Mesothelial cell of epicardium (in vitro differentiated cells): ENCODE data around the gene CFAP97. TPM values are rescaled to one million over a fixed set of nuclear protein-coding genes. Genes with fewer than 3 reads are reported as not detected.
"Not testable (repeated sequence)": the region's sequence is repeated elsewhere in the genome, so short reads cannot be mapped to it uniquely, and the experiment has no call there.

Source experiments
- DNase-seq, 2 experiments: peaks; one replicate each; pipeline ENCODE4 v3.0.0; 2021; ENCODE audit warnings: low spot score in 2 of 2; ENCODE audit not compliant: unreplicated experiment in 2 of 2
- H3K27ac Mint-ChIP-seq: 2 replicates; pipeline ENCODE4 v1.8.0; 2021; ENCODE audit warnings: mixed read lengths
- H3K27me3 Mint-ChIP-seq: 2 replicates; pipeline ENCODE4 v1.8.0; 2021; ENCODE audit warnings: low read depth, mixed read lengths
- H3K36me3 Mint-ChIP-seq: 2 replicates; pipeline ENCODE4 v1.8.0; 2021; ENCODE audit warnings: mixed read lengths
- H3K4me1 Mint-ChIP-seq: 2 replicates; pipeline ENCODE4 v1.8.0; 2021; ENCODE audit warnings: mixed read lengths
- H3K4me3 Mint-ChIP-seq: 2 replicates; pipeline ENCODE4 v1.8.0; 2021; ENCODE audit warnings: mild to moderate bottlenecking, moderate library complexity, mixed read lengths
- H3K9me3 Mint-ChIP-seq: 2 replicates; pipeline ENCODE4 v1.8.0; 2021; ENCODE audit warnings: mixed read lengths
- total RNA-seq: library from RNA; stranded (reverse); gene quantifications from 3 replicates; pipeline ENCODE4 v1.2.1, GENCODE V29; 2021
- TF ChIP-seq, protein P1 (sequence below): fragments of 200-600 bp; sonication (generic); IDR thresholded peaks from one replicate; pipeline ENCODE4 v1.5.0; 2021; ENCODE audit warnings: antibody characterized with exemption; ENCODE audit not compliant: unreplicated experiment

Gene CFAP97
- total RNA-seq, 1 donor from 2014 or later, result 28.2 TPM

DNA sequence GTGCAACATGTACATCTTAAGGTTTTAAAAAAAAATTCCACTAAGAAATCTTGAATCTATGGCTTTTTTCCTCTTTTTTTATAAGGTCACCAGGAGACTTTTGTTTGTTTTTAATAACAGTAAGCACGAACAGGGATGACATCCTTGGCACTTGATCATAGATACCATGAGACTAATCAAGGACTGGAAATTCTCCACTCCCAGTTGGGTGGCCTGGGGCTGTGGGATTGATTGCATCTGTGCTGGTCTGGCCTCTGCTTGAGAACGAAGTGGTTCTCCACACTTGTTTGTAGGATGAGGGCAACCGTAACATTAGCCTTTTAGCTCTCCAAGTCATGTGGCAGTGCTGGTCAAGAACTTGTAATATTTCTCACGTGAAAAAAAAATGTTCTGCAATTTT, 41.0 kb upstream of the CFAP97 start:
- peaks cover 6% of the 10 kb centered on the region for H3K9me3 Mint-ChIP-seq
- no peaks in the 10 kb centered on the region for H3K27me3 Mint-ChIP-seq
- no peak overlapping the region for H3K4me3 Mint-ChIP-seq
- TF ChIP-seq, protein P1, sequence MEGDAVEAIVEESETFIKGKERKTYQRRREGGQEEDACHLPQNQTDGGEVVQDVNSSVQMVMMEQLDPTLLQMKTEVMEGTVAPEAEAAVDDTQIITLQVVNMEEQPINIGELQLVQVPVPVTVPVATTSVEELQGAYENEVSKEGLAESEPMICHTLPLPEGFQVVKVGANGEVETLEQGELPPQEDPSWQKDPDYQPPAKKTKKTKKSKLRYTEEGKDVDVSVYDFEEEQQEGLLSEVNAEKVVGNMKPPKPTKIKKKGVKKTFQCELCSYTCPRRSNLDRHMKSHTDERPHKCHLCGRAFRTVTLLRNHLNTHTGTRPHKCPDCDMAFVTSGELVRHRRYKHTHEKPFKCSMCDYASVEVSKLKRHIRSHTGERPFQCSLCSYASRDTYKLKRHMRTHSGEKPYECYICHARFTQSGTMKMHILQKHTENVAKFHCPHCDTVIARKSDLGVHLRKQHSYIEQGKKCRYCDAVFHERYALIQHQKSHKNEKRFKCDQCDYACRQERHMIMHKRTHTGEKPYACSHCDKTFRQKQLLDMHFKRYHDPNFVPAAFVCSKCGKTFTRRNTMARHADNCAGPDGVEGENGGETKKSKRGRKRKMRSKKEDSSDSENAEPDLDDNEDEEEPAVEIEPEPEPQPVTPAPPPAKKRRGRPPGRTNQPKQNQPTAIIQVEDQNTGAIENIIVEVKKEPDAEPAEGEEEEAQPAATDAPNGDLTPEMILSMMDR, result no peak
- H3K4me1 Mint-ChIP-seq, result peaks cover 19% of the 10 kb centered on the region
- H3K27ac Mint-ChIP-seq, result no peak overlapping the region
- peaks cover 4% of the 10 kb centered on the region for H3K36me3 Mint-ChIP-seq
- DNase-seq, result no peak

GRCh38 chr4:185243879-185244278, 40.1 kb upstream of the CFAP97 start:
- no peaks in the 10 kb centered on the region for H3K27me3 Mint-ChIP-seq
- peaks cover 4% of the 10 kb centered on the region for H3K36me3 Mint-ChIP-seq
- peaks cover 19% of the 10 kb centered on the region for H3K4me1 Mint-ChIP-seq
- TF ChIP-seq, protein P1, result no peak
- peaks cover 7% of the 10 kb centered on the region for H3K9me3 Mint-ChIP-seq
- H3K4me3 Mint-ChIP-seq, result no peak overlapping the region
- DNase-seq, result no peak
- no peak overlapping the region for H3K27ac Mint-ChIP-seq

- DNase-seq, result no peak
Measured at GRCh38 chr4:185242749-185243533, 39.1 kb upstream of the CFAP97 start.

DNA sequence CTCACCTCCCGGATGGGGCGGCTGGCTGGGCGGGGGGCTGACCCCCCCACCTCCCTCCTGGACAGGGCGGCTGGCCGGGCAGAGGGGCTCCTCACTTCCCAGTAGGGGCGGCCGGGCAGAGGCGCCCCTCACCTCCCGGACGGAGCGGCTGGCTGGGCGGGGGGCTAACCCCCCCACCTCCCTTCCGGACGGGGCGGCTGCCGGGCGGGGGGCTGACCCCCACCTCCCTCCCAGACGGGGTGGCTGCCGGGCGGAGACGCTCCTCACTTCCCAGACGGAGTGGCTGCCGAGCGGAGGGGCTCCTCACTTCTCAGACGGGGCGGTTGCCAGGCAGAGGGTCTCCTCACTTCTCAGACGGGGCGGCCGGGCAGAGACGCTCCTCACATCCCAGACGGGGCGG, 36.7 kb upstream of the CFAP97 start:
- H3K36me3 Mint-ChIP-seq, result not testable (repeated sequence)

More at GRCh38 chr4:185242749-185243533, 39.1 kb upstream of the CFAP97 start:
- Mint-ChIP-seq H3K4me1 (peaks cover 19% of the 10 kb centered on the region), H3K36me3 (peaks cover 9% of the 10 kb centered on the region), H3K9me3 (peaks cover 16% of the 10 kb centered on the region), H3K27ac (no peak overlapping the region), H3K4me3 (no peak overlapping the region), H3K27me3 (no peaks in the 10 kb centered on the region)
- TF ChIP-seq, protein P1, result no peak

DNA sequence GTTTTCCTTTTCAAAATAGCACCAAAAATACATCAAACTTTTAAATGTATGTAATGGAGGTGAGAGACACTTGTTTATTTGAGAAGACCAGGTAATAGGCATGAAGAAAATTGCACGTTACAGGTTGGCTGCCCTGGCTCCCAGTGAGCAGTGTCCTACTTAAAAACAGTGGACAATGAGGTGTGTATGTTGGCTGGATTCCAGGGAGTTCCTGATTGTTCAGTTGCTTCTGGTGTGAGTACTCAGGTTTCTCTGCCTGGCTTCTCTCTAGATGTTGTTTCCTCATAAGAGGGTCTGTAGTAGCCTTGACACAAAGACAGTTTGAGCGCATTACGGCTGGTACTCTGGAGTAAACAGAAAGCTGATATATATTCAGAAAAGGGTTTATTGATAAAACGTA, 35.0 kb upstream of the CFAP97 start:
- Mint-ChIP-seq H3K27ac (no peak overlapping the region), H3K36me3 (peaks cover 9% of the 10 kb centered on the region), H3K27me3 (no peaks in the 10 kb centered on the region), H3K9me3 (peaks cover 16% of the 10 kb centered on the region), H3K4me1 (peaks cover 17% of the 10 kb centered on the region), H3K4me3 (no peak overlapping the region)
- DNase-seq, result no peak
- TF ChIP-seq, protein P1, result no peak

More for the DNA sequence above, 36.7 kb upstream of the CFAP97 start:
- not testable (repeated sequence) for DNase-seq, H3K27ac Mint-ChIP-seq, H3K4me3 Mint-ChIP-seq, H3K27me3 Mint-ChIP-seq
- H3K4me1 Mint-ChIP-seq, result peaks cover 22% of the 10 kb centered on the region
- H3K9me3 Mint-ChIP-seq, result peaks cover 16% of the 10 kb centered on the region

DNA sequence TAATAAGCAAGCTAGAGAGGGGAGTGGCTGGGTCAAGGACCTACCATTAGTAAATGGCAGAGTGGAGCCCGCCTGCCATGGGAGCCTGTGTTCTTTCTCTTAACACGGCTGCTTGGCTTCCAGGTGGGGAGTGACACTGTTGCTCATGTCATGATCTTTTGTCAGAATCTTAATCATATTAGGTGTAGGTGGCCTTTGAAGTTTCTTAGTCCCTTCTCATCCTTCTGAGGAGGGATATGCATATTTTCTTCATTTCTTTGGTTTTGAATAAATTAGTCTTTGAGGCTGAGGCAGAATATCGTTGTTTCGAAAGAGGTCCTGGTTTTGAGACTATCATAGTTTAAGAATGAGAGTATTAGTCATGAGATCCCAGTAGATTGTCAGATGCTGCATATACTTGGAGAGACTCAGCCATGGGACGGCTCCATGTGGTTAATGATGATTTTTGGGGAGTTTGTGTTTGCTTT, 34.4 kb upstream of the CFAP97 start:
- Mint-ChIP-seq H3K27me3 (no peaks in the 10 kb centered on the region), H3K27ac (no peak overlapping the region), H3K4me3 (no peak overlapping the region), H3K9me3 (peaks cover 16% of the 10 kb centered on the region), H3K36me3 (peaks cover 9% of the 10 kb centered on the region), H3K4me1 (peaks cover 17% of the 10 kb centered on the region)
- TF ChIP-seq, protein P1, result no peak
- no peak for DNase-seq
